DMS53 (cell line): Measurements from ENCODE around the gene SHISA2.

ENCODE experiments used
- DNase-seq: peaks from one replicate; lab custom pipeline; 2025; lab: John Stamatoyannopoulos, UW

The SHISA2 gene

GRCh38 chr13:26048741-26049140 lies 3.1 kb downstream of the SHISA2 start:
- DNase-seq = no peak

DNA sequence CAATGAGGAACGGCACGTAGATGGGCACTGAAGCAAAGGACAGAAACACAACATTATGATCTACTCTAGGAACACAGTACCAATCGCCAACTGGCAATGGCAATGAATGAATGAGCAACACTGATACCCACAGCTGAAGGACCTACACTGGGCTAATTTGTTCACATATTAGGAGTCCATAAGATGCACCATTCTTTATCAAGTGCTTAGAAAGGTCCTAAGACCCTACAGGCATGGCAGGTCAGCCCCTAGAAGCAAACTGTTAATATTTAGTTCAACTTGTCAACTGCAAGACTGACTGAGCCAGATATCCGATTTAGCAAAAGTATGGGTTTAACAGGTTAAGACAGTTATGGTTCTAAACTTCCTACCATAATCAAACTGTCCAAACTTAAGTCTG lies 4.8 kb downstream of the SHISA2 start:
- DNase-seq = no peak

- no peak for DNase-seq
These were observed 5.2 kb downstream of the SHISA2 start for GRCh38 chr13:26046639-26047038.

- DNase-seq = no peak
These were observed 6.7 kb downstream of the SHISA2 start for GRCh38 chr13:26045142-26045541.

DNA sequence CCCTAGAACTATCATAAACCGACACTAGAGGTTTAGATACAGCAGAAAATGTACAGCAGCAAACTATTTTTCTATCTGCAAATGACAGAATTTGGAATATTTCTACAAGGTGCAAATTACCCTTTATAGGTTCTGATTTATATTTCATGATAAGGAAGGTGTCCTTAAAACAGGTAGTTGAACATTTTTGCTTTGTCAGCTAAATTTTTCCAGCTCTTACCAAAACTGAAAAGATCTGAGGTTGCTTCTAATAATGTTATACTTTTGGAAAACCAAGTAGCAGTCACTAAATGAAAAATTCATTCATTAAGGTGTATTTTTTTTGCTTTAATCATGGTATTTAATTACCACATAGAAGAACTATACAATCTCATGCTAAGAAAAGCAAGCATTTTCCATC lies 9.0 kb downstream of the SHISA2 start:
- no peak for DNase-seq

DNA sequence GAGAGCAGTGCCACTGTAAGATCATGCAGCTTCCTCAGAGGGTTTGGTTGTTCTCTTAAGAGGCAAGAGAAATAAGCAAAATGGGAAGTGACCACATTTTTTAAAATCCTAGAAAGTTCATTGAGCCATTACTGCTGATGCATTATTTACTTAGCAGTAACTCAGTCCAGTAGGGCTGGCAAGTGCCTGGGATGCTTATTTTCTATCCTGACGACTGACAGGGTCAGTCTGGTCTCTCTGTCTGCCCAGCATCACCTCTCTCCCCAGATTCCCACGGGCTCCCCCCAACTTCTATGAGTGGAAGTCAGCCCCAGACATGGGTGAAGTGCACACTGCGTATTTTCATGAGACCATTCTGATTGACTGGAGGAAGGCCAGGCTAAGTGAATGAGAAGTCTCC lies 10.4 kb downstream of the SHISA2 start:
- DNase-seq = no peak

DNA sequence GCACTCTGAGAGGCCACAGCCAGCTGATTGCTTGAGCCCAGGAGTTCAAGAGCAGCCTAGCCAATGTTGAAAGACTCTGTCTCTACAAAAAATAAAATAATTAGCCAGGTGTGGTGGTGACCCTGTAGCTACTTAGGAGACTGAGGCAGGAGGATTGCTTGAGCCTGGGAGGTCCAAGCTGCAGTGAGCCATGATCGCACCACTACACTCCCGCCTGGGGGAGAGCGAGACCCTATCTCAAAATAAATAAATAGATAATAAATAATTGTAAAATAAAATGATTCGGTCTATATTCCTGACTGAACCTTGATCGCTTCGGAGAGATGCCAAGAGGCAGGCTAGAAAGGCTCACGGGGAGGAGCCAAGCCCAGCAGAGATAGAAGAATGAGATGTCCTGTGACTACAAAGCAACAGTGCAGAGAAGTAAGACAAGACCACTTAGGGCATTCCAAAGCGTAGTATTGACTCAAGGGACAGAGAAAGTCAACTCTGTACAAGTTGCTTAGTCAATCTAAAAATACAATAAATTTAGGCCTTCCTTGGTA lies 12.8 kb downstream of the SHISA2 start:
- no peak for DNase-seq

DNA sequence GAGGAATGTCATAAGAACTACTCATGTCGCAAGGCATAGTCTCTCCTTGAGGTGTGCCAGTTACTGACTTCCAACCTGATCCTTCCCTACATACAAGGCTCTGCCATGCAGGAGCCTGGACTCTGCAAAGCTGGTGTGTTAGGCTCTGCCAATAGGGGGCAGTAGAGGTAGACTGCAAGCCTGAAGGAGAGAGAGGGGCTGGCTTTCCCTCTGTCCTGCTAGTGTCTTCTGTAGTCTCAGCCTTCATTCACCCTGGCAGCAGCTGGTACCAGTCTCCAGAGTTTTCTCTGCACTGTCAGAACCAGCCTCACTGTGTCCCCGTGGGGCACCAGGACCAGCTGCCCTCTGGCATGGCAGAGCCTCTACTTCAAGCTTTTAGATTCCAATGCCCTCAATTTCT lies 14.5 kb downstream of the SHISA2 start:
- peak; percentile 62 for DNase-seq

DNA sequence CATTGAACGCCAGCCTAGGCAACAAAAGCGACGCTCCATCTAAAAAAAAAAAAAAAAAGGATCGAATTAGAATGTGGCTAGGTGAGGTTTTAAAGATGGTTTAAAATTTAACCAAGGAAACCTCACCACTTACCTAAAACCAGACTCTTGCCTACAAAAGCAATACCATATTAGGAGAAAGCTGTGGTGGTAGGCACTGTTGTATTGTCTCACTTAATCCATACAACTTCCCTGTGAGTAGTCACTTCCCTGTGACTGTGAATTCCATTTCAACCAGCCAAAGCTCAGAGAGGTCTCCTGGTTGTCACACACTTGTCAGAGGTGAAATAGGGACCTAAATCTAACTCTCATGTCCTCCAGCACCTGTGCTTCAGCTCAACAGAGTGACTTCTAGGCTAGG lies 15.4 kb downstream of the SHISA2 start:
- peak; percentile 40 for DNase-seq

DNA sequence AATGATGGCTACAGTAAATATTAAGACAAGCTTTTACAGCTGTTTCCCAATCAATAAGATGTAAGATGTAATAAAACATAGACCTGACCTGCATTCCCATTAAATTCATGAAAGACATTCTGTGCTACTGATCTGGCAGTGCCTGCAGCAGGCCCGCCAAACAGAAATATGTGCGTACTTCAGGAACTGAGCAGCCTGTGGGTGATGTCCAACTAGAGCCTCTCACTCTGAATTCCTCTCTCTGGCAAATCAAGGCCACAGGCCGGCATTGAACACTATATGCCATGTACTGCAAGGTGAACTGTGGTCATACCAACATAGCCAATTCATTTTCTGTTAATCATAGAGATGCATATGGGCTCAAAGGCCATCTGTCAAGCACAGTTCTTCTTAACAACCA lies 17.8 kb downstream of the SHISA2 start:
- no peak for DNase-seq

DNA sequence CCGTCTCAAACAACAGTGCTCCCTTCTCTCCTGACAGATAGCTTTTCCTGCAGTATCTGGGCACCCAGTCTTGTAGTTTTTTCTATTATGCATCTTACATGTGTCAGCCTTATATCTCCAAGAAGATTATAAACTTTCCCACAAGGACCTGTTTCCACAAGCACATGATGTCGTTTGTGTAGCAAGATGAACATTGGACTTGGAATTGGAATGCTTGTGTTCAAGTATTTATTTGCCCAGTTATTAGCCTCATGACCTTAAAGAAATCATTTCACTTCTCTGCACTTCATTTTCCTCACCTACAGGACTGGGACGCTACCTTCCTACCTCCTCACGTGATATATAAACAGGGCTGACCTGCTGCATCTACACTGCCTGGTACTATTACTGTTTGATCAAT lies 21.5 kb downstream of the SHISA2 start:
- no peak for DNase-seq

DNA sequence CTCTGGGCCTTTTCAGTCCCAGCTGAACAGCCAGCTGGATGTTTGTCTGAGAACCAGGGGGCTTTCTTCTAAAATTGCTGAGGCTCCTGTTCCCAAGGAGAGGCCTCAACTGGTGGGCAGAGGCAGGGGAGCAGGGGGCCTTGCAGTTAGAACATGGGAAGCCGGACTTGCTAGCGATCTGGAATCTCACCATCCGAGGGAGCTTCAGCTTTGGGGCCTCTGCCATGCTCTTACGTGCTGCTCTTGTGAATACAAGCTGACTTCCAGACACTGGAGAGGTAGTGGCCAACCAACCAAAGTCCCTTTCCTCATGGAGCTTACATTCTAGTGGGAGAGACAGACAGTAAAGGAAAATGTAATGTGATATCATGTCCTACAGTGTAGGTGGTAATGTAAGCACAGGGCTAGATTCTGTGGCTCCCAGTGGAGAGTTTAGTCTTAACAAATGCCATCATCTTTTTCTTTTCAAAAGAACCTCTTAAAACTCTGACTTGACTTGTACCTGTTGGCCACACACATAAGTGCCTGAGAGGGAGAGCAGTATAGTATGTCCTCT lies 22.2 kb downstream of the SHISA2 start:
- DNase-seq = no peak

- no peak for DNase-seq
These were observed 25.6 kb downstream of the SHISA2 start for GRCh38 chr13:26026211-26026610.

DNA sequence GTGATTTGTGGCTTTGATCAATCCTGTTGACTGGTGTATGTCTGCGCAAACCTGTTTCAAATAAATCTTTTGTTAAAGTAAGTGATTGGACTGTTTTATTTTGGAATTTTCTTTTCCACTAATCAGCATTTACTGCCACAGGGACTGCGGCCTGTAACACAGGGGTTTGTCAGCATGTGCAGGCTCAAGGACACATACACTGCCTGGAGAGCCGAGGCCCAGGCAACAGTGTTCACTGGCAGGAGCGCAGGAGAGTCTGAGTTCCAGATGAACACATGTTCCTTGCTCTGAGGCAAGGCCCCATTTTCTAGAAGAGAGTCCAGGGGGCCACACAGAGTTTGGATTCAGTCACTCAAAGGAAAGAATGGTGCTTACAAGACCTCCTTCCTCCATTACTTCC lies 26.0 kb downstream of the SHISA2 start:
- no peak for DNase-seq

DNA sequence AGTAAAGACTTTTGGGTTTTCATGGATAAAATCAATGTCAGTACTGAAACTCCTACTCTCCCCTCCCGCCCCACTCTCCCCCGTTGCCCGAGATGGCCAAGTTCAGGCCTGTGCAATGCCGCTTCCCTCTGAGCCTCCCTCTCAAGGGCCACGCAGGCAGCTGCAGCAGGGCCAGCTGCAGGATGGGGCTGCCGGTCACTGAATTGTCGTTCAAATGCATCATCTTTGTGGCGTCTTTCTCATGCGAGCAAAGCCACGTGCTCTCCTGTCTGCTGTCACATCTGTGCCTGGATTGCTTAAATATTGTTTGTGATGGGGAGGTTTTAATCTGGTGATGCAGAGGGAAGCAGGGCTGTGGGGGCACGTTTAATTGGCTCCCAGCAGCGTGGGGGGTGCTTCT lies 26.6 kb downstream of the SHISA2 start:
- DNase-seq = no peak

GRCh38 chr13:26024558-26024957 lies 27.3 kb downstream of the SHISA2 start:
- no peak for DNase-seq

DNA sequence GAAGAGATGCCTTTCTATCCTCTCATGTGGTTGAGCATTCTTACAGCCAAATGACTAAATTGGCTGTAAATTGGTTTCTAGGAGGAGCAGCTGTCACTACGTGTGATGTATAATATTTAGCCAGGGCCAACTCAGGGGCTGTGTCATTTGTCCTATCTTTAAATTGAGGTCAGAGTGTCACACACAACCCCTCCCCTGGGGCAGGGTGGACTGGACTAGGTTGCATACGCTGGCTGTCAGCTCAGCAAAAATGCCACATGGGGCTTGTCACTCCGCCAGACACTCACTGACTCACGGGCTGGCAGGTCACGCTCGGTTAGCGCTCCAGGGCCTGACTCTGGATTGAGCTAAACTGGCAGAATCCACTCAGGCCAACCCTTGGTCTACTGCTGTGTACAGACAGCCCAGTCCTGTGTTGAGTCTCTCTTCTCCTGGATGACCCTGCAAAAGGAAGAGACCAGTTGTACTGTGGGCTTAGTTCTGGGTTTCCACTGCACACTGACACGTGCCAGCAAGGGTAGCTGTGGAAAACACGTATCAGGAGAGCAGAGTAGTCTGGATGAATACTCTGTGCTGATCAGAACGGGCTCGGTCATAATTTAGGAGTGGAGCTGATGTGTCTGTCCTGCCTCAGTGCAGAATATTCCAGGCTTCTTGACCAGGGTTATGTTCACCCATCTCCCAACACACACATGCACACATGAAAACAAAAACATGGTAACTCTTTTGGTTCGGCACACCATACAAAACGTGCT lies 29.1 kb downstream of the SHISA2 start:
- DNase-seq = peak; percentile 94

- DNase-seq = no peak
These were observed 29.9 kb downstream of the SHISA2 start for GRCh38 chr13:26021956-26022355.

DNA sequence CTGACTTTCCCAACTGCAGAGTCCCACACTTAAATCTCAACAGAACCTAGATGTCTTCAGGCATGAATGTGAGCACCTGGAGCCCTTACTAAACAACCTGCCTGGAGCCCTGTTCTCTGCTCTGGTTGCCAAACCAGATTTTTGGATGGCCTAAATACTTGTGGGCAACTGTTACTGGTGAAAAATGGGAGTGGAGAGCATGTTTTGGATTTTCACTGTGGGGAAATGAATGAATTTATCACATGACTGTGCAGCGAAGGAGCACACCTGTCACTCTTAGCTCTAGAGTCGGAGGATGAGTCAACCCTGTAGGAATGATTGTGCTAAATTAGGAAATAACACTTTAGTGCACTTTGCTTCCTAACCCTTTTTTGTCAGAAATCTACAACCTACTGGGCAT lies 30.3 kb downstream of the SHISA2 start:
- DNase-seq = peak; percentile 62

DNA sequence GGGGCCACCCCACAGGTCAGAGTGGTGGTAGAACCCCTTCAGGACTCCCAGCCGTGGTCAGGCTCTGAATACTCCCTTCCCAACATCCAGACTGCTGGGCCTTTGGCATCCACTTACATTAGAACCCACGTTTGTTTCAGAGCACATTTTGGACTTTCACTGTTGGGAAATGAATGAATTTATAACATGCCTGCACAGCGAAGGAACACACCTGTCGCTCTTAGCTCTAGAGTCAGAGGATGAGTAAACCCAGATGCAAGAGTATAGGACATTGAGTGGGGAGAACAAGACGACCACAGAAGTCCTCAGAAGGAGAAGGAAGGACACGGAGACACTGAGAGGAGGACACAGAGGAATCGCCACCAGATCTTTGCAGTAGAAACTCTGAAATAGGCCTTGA lies 30.9 kb downstream of the SHISA2 start:
- DNase-seq = no peak

- DNase-seq = no peak
These were observed 31.6 kb downstream of the SHISA2 start for GRCh38 chr13:26019881-26020870.

- no peak for DNase-seq
These were observed 32.6 kb downstream of the SHISA2 start for GRCh38 chr13:26019251-26019650.
